Fibroblast of skin of left quadriceps (primary cell): Measurements from ENCODE around the gene ZCWPW1.
A peak's percentile ranks its signal among the peaks of the same experiment; 100 is the strongest.
"Not testable (repeated sequence)": the region's sequence is repeated elsewhere in the genome, so short reads cannot be mapped to it uniquely, and the experiment has no call there.

Experiments
- DNase-seq, 2 experiments: peaks; one replicate each; pipeline ENCODE4 v3.0.0-alpha.2; 2013; ENCODE audit warnings: low read depth in 2 of 2

The ZCWPW1 gene

GRCh38 chr7:100373870-100374598 lies 54.5 kb downstream of the ZCWPW1 start:
- not testable (repeated sequence) for DNase-seq

- DNase-seq: no peak
Observed at GRCh38 chr7:100373261-100373831, 55.2 kb downstream of the ZCWPW1 start, which contains the start of gene PILRA. Gene PILRA (plus strand): TSS chr7:100373487. CDS start chr7:100373657, 170 bp downstream.

- no peak for DNase-seq
Observed at GRCh38 chr7:100372694-100373093, 55.8 kb downstream of the ZCWPW1 start.

- peak; percentile 21 to 26 for DNase-seq
Observed at GRCh38 chr7:100372256-100372655, 56.2 kb downstream of the ZCWPW1 start.

- no peak for DNase-seq
Observed at GRCh38 chr7:100371561-100372171, 56.8 kb downstream of the ZCWPW1 start.

- DNase-seq: no peak
Observed at GRCh38 chr7:100370746-100371145, 57.8 kb downstream of the ZCWPW1 start.

- no peak for DNase-seq
Observed at GRCh38 chr7:100370303-100370702, 58.2 kb downstream of the ZCWPW1 start.

GRCh38 chr7:100369105-100369504 lies 59.4 kb downstream of the ZCWPW1 start:
- DNase-seq: no peak

- DNase-seq: no peak
Observed at GRCh38 chr7:100367676-100368613, 60.6 kb downstream of the ZCWPW1 start.

- no peak for DNase-seq
Observed at GRCh38 chr7:100367251-100367620, 61.3 kb downstream of the ZCWPW1 start.

- no peak for DNase-seq
Observed at GRCh38 chr7:100366411-100367250, 61.9 kb downstream of the ZCWPW1 start.

GRCh38 chr7:100365998-100366367 lies 62.5 kb downstream of the ZCWPW1 start:
- not testable (repeated sequence) for DNase-seq

GRCh38 chr7:100364480-100364879 lies 64.0 kb downstream of the ZCWPW1 start:
- no peak for DNase-seq

- not testable (repeated sequence) for DNase-seq
Observed at GRCh38 chr7:100363797-100364196, 64.7 kb downstream of the ZCWPW1 start.

GRCh38 chr7:100363098-100363497 lies 65.4 kb downstream of the ZCWPW1 start:
- DNase-seq: no peak

- DNase-seq: no peak
Observed at GRCh38 chr7:100360135-100360854, 68.2 kb downstream of the ZCWPW1 start.

GRCh38 chr7:100358857-100359212 lies 69.7 kb downstream of the ZCWPW1 start:
- no peak for DNase-seq

- DNase-seq: no peak
Observed at GRCh38 chr7:100358027-100358856, 70.3 kb downstream of the ZCWPW1 start, which contains the start of gene PILRB. Gene PILRB (plus strand): TSS chr7:100358117. CDS start chr7:100358303, 186 bp downstream.

- DNase-seq: no peak
Observed at GRCh38 chr7:100357131-100357561, 71.4 kb downstream of the ZCWPW1 start.
